DND-41 (cell line): Measurements from ENCODE around the gene TJP3.

ENCODE experiments used
- EZH2 ChIP-seq: IDR thresholded peaks from 3 replicates; pipeline ENCODE4 v1.6.1; 2012; ENCODE audit warnings: borderline replicate concordance, low read depth, mild to moderate bottlenecking, moderate library complexity, low read length, inconsistent platforms; ENCODE audit not compliant: severe bottlenecking
- TF ChIP-seq, protein P1 (sequence below): IDR thresholded peaks from 2 replicates; pipeline ENCODE4 v1.5.1; 2012; ENCODE audit warnings: borderline replicate concordance, low read length, moderate library complexity, mild to moderate bottlenecking; ENCODE audit not compliant: poor library complexity, severe bottlenecking; ENCODE audit errors: extremely low read depth

DNA sequence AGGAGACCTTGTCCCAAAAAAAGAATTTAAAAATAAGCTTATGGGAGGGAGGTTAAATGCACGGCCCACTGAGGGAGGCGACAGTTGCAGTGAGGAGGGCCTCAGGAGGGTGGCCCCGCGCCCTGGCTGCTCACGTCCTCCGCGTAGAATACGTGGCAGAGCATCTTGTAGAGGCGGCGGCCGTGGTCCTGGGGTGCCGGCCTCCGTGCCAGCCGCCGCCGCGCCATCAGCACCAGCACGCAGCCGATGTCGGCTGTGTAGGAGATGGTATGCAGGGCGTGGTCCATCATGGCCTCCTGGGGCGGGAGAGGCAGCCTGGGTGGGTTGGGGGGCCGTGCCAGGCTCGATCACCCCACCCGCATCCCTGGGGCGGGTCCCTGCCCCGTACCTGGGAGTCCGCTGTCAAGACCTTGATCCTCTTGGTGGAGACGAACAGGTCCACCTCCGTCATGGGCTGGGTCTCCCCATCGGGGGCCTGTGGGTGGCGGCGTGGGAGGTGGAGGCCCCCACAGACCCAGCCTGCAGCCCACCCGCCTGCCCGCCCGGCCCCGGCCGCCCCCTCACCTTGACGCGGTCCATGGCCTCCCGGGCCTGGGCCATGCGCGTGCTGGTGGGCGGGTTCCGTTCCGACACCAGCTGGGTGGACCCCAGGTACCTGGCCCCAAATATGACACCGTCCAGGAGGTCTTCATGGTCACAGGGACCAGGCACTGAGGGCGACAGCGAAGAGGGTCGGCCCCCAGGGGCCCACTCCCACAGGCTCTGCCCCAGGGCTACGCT, 45.6 kb downstream of the TJP3 start:
- TF ChIP-seq, protein P1, sequence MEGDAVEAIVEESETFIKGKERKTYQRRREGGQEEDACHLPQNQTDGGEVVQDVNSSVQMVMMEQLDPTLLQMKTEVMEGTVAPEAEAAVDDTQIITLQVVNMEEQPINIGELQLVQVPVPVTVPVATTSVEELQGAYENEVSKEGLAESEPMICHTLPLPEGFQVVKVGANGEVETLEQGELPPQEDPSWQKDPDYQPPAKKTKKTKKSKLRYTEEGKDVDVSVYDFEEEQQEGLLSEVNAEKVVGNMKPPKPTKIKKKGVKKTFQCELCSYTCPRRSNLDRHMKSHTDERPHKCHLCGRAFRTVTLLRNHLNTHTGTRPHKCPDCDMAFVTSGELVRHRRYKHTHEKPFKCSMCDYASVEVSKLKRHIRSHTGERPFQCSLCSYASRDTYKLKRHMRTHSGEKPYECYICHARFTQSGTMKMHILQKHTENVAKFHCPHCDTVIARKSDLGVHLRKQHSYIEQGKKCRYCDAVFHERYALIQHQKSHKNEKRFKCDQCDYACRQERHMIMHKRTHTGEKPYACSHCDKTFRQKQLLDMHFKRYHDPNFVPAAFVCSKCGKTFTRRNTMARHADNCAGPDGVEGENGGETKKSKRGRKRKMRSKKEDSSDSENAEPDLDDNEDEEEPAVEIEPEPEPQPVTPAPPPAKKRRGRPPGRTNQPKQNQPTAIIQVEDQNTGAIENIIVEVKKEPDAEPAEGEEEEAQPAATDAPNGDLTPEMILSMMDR = no peak
- TF ChIP-seq EZH2 = no peak
